Stimulated activated CD8-positive, alpha-beta memory T cell treated with anti-CD3 and anti-CD28 coated beads, Interleukin-15, amount 100 ng/mL, for 4 hours (primary cell): ENCODE measurements around the gene ITK.

Experiments
- DNase-seq, 2 donors: peaks; one replicate each; pipeline ENCODE4 v3.0.0-alpha.2; 2020; ENCODE audit warnings: low read depth in 2 of 2

ITK gene

GRCh38 chr5:157280927-157281326 lies 100.3 kb downstream of the ITK start:
- no peak for DNase-seq

GRCh38 chr5:157282150-157282549 lies 101.5 kb downstream of the ITK start:
- no peak for DNase-seq

- DNase-seq = no peak
These were observed 102.8 kb downstream of the ITK start for GRCh38 chr5:157283434-157283833.

GRCh38 chr5:157284458-157285212 lies 104.0 kb downstream of the ITK start:
- no peak for DNase-seq

- no peak for DNase-seq
These were observed 104.8 kb downstream of the ITK start for GRCh38 chr5:157285310-157286035.

- no peak for DNase-seq
These were observed 106.1 kb downstream of the ITK start for GRCh38 chr5:157286761-157287211.

- no peak for DNase-seq
These were observed 107.9 kb downstream of the ITK start for GRCh38 chr5:157288405-157289163.

GRCh38 chr5:157289164-157289819 lies 108.7 kb downstream of the ITK start:
- no peak for DNase-seq

GRCh38 chr5:157290156-157290980 lies 109.7 kb downstream of the ITK start:
- DNase-seq = no peak

- no peak for DNase-seq
These were observed 110.5 kb downstream of the ITK start for GRCh38 chr5:157290981-157291711.

GRCh38 chr5:157292599-157292998 lies 112.0 kb downstream of the ITK start:
- no peak for DNase-seq

GRCh38 chr5:157294407-157295091 lies 113.9 kb downstream of the ITK start:
- no peak for DNase-seq

GRCh38 chr5:157295247-157295646 lies 114.6 kb downstream of the ITK start:
- DNase-seq = no peak

GRCh38 chr5:157300564-157300963 lies 119.9 kb downstream of the ITK start:
- DNase-seq = no peak

- DNase-seq = no peak
These were observed 120.4 kb downstream of the ITK start for GRCh38 chr5:157301066-157301465.

GRCh38 chr5:157303023-157303422 lies 122.4 kb downstream of the ITK start:
- no peak for DNase-seq

- no peak for DNase-seq
These were observed 123.2 kb downstream of the ITK start for GRCh38 chr5:157303667-157304327.
